ENCODE measurements around the gene HSPG2.
"Not testable (repeated sequence)": the region's sequence is repeated elsewhere in the genome, so short reads cannot be mapped to it uniquely, and the experiment has no call there.

Gene HSPG2

DNA sequence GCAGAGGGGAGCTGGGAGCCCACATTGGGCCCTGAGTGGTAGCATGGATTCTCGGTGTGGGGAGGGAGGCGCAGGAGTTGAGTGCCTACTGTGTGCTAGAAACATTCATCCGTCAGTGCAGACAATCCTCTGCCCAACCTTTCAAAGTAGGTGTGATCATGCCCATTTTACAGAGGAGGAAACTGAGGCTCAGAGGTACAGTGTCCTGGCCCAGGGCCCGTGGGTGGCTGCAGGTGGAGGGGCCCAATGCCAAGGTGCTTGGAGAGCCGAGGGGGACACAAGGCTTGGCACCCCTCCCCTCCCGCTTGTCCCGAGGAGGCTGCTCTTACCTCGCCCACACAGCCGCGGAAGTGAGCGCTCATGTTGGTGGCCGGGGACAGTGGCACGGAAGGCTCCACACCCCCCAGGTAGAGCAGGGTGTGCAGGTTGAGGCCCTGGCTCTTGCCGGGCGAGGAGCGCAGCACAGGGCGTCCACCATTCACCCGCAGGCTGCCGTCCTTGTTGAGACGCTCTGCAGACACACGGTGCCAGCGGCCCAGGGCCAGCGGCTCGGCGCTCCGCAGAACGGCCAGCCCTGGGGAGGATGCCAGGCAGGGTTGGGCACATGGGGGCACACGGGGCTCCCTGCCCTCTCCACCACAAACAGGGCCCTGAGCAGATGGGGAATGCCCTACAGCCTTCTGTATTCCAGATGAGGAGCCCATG lies 108.5 kb downstream of the HSPG2 start:
- no peak overlapping the region for H3K4me3 Mint-ChIP-seq
- no peak overlapping the region for H3K27ac Mint-ChIP-seq
- peaks cover under 1% of the 10 kb centered on the region for H3K9me3 Mint-ChIP-seq
- DNase-seq = no peak
- H3K36me3 Mint-ChIP-seq (ENCODE audit: low read depth) = peaks cover under 1% of the 10 kb centered on the region
- H3K27me3 Mint-ChIP-seq = peaks cover 3% of the 10 kb centered on the region
- no peaks in the 10 kb centered on the region for H3K4me1 Mint-ChIP-seq (ENCODE audit: low read depth)

GRCh38 chr1:21828075-21828474 lies 109.0 kb downstream of the HSPG2 start:
- no peak for DNase-seq
- H3K36me3 Mint-ChIP-seq (ENCODE audit: low read depth) = no peaks in the 10 kb centered on the region
- no peaks in the 10 kb centered on the region for H3K4me1 Mint-ChIP-seq (ENCODE audit: low read depth)
- peaks cover 5% of the 10 kb centered on the region for H3K27me3 Mint-ChIP-seq
- H3K9me3 Mint-ChIP-seq = no peaks in the 10 kb centered on the region
- no peak overlapping the region for H3K27ac Mint-ChIP-seq
- no peak overlapping the region for H3K4me3 Mint-ChIP-seq

- no peak overlapping the region for H3K27ac Mint-ChIP-seq
- H3K27me3 Mint-ChIP-seq = peaks cover 5% of the 10 kb centered on the region
- no peaks in the 10 kb centered on the region for H3K4me1 Mint-ChIP-seq (ENCODE audit: low read depth)
- DNase-seq = no peak
- H3K9me3 Mint-ChIP-seq = no peaks in the 10 kb centered on the region
- H3K4me3 Mint-ChIP-seq = no peak overlapping the region
- no peaks in the 10 kb centered on the region for H3K36me3 Mint-ChIP-seq (ENCODE audit: low read depth)
Measured at GRCh38 chr1:21827141-21827679, 109.9 kb downstream of the HSPG2 start.

DNA sequence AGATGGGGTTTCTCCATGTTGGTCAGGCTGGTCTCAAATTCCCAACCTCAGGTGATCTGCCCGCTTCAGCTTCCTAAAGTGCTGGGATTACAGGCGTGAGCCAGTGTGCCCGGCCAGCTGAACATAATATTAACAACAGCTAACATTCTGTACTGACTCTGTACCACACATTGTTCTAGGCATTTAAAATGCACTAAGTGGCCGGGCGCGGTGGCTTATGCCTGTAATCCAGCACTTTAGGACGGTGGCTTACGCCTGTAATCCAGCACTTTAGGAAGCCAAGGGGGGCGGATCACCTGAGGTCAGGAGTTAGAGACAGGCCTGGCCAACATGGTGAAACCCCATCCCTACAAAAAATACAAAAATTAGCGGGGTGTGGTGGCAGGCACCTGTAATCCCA lies 110.4 kb downstream of the HSPG2 start:
- not testable (repeated sequence) for DNase-seq; H3K27me3 Mint-ChIP-seq; H3K9me3 Mint-ChIP-seq; H3K4me1 Mint-ChIP-seq (ENCODE audit: low read depth); H3K36me3 Mint-ChIP-seq (ENCODE audit: low read depth); H3K27ac Mint-ChIP-seq; H3K4me3 Mint-ChIP-seq

GRCh38 chr1:21825393-21825792 lies 111.7 kb downstream of the HSPG2 start:
- no peaks in the 10 kb centered on the region for H3K4me1 Mint-ChIP-seq (ENCODE audit: low read depth)
- H3K36me3 Mint-ChIP-seq (ENCODE audit: low read depth) = no peaks in the 10 kb centered on the region
- DNase-seq = no peak
- no peaks in the 10 kb centered on the region for H3K9me3 Mint-ChIP-seq
- peaks cover 5% of the 10 kb centered on the region for H3K27me3 Mint-ChIP-seq
- H3K27ac Mint-ChIP-seq = no peak overlapping the region
- no peak overlapping the region for H3K4me3 Mint-ChIP-seq

DNA sequence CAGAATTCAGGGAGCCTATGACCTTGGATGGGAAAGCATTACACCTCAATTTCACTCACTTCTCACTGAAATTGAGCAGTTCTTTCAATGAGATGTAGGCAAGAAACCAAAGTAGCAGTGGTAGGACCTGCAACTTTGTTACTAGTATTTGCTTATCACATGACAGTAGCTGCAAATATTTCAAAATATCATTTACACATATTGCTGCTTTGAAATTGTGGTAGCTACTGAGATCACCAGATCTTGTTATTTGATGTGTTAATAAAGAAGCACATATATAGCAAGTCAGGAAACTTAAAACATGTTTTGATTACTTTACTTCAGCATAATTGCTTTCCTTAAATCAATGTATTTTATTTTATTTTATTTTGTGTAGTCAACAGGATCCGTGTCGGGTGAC lies 112.2 kb downstream of the HSPG2 start:
- Mint-ChIP-seq H3K27ac (no peak overlapping the region), H3K9me3 (no peaks in the 10 kb centered on the region), H3K4me1 (ENCODE audit: low read depth) (no peaks in the 10 kb centered on the region), H3K36me3 (ENCODE audit: low read depth) (no peaks in the 10 kb centered on the region), H3K4me3 (no peak overlapping the region), H3K27me3 (peaks cover 5% of the 10 kb centered on the region)
- no peak for DNase-seq

DNA sequence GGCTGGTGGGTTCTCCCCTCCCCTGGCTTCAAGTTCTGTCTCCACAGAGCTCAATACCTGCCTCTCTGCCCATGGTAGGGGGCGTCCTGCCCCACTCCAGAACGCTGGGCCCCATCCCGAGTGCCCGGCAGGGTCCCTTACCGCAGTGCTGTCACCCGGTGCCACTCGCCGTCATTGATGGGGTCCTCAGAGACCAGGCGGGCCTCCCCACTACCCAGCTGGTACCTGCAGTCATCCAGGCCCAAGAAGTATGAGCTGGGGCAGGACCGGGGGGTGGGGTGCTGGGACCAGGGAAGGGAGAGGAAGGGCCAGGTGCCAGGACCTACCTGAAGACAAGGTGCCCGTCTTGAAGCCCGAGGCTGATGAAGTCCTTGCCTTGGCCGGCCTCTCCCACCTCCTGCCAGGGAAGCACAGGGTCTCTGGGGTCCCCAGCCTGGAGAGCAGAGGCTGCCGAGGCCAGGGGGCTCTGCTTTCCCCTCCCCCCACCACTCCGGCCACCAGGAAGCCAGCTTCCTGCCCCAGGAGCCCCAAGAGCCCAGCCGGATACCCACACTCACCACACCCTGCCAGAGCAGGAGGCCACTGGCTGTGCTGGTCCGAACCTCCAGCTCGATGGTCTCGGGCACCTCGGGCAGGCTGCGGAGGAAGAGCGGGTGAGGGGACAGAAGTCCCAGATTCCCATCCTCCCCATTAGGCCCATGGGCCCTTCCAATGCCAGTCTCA lies 113.0 kb downstream of the HSPG2 start:
- no peaks in the 10 kb centered on the region for H3K9me3 Mint-ChIP-seq
- DNase-seq = no peak
- no peaks in the 10 kb centered on the region for H3K36me3 Mint-ChIP-seq (ENCODE audit: low read depth)
- H3K27ac Mint-ChIP-seq = no peak overlapping the region
- peaks cover 5% of the 10 kb centered on the region for H3K27me3 Mint-ChIP-seq
- no peaks in the 10 kb centered on the region for H3K4me1 Mint-ChIP-seq (ENCODE audit: low read depth)
- no peak overlapping the region for H3K4me3 Mint-ChIP-seq

GRCh38 chr1:21823206-21823979 lies 113.7 kb downstream of the HSPG2 start:
- peaks cover 5% of the 10 kb centered on the region for H3K27me3 Mint-ChIP-seq
- H3K36me3 Mint-ChIP-seq (ENCODE audit: low read depth) = no peaks in the 10 kb centered on the region
- H3K4me1 Mint-ChIP-seq (ENCODE audit: low read depth) = peaks cover 2% of the 10 kb centered on the region
- no peaks in the 10 kb centered on the region for H3K9me3 Mint-ChIP-seq
- no peak for DNase-seq
- H3K4me3 Mint-ChIP-seq = no peak overlapping the region
- H3K27ac Mint-ChIP-seq = no peak overlapping the region

DNA sequence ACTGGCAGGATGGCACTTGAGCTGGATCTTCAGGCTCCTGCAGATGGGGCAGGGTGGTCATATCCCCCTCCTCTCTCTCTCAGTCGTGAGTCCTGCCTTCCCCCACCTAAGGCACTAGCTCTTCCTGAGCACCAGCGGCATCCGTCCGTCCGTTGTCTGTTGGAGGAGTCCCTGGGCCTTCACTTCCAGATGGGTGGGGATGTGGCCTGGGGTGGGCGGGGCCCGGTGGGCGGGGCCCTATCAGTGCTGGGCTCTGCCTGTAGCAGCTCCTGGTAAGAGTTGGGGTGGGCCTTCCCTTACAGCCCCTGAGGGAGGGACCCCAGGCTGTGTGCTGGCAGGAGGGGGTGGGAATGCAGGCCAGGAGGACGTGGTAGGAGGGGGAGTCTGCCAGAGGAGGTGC lies 114.8 kb downstream of the HSPG2 start:
- no peak overlapping the region for H3K4me3 Mint-ChIP-seq

GRCh38 chr1:21821385-21822019 lies 115.6 kb downstream of the HSPG2 start:
- peaks cover 5% of the 10 kb centered on the region for H3K27me3 Mint-ChIP-seq
- H3K4me1 Mint-ChIP-seq (ENCODE audit: low read depth) = peaks cover 2% of the 10 kb centered on the region
- H3K9me3 Mint-ChIP-seq = no peaks in the 10 kb centered on the region
- no peak overlapping the region for H3K27ac Mint-ChIP-seq
- no peaks in the 10 kb centered on the region for H3K36me3 Mint-ChIP-seq (ENCODE audit: low read depth)
- DNase-seq = no peak
- no peak overlapping the region for H3K4me3 Mint-ChIP-seq

More for the DNA sequence above, 114.8 kb downstream of the HSPG2 start:
- Mint-ChIP-seq H3K9me3 (no peaks in the 10 kb centered on the region), H3K36me3 (ENCODE audit: low read depth) (no peaks in the 10 kb centered on the region), H3K27ac (no peak overlapping the region), H3K4me1 (ENCODE audit: low read depth) (peaks cover 2% of the 10 kb centered on the region), H3K27me3 (peaks cover 5% of the 10 kb centered on the region)
- DNase-seq = no peak

DNA sequence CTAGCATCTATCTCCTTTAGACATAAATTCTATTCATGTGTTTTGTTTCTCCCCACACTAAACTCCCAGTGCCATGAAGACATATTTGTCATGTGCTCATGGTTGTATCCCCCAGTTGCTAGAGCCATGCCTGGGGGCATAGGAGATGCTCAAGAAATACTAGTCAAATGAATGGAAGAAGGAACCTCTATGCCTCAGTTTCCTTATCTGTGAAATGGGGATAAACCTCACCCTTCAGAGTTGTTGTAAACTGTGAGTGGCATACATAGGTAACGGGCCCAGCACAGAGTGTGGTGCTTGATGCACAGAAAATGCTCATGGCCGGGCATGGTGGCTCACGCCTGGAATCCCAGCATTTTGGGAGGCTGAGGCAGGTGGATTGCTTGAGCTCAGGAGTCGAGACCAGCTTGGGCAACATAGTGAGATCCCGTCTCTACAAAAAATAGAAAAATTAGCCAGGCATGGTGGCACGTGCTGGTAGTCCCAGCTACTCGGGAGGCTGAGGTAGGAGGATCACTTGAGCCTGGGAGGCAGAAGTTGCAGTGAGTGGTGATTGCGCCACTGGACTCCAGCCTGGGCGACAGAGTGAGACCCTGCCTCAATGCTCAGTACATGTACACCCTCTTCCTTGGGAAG lies 116.4 kb downstream of the HSPG2 start:
- Mint-ChIP-seq H3K27me3 (peaks cover 5% of the 10 kb centered on the region), H3K4me1 (ENCODE audit: low read depth) (peaks cover 2% of the 10 kb centered on the region), H3K27ac (no peak overlapping the region), H3K4me3 (no peak overlapping the region), H3K36me3 (ENCODE audit: low read depth) (no peaks in the 10 kb centered on the region), H3K9me3 (no peaks in the 10 kb centered on the region)
- no peak for DNase-seq

- peaks cover 9% of the 10 kb centered on the region for H3K4me1 Mint-ChIP-seq (ENCODE audit: low read depth)
- no peaks in the 10 kb centered on the region for H3K9me3 Mint-ChIP-seq
- no peaks in the 10 kb centered on the region for H3K36me3 Mint-ChIP-seq (ENCODE audit: low read depth)
- no peak overlapping the region for H3K4me3 Mint-ChIP-seq
- peak; percentile 59 for DNase-seq
- no peak overlapping the region for H3K27ac Mint-ChIP-seq
- H3K27me3 Mint-ChIP-seq = peaks cover 12% of the 10 kb centered on the region
Measured at GRCh38 chr1:21818656-21819055, 118.5 kb downstream of the HSPG2 start.

- Mint-ChIP-seq H3K27ac (no peak overlapping the region), H3K36me3 (ENCODE audit: low read depth) (no peaks in the 10 kb centered on the region), H3K27me3 (peaks cover 26% of the 10 kb centered on the region), H3K4me3 (no peak overlapping the region), H3K9me3 (no peaks in the 10 kb centered on the region), H3K4me1 (ENCODE audit: low read depth) (peaks cover 12% of the 10 kb centered on the region)
- no peak for DNase-seq
Measured at GRCh38 chr1:21816602-21817302, 120.4 kb downstream of the HSPG2 start.

All from activated T-cell treated with anti-CD3 and anti-CD28 coated beads, Interleukin-2, amount 50 U/mL, for 24 hours (primary cell).